NCI-H345 (cell line): ENCODE data around the gene NOTCH1.

ENCODE experiments used
- DNase-seq: peaks from one replicate; lab custom pipeline; 2025; lab: John Stamatoyannopoulos, UW

NOTCH1 gene

GRCh38 chr9:136517012-136517743, 28.7 kb downstream of the NOTCH1 start:
- no peak for DNase-seq

GRCh38 chr9:136516191-136516654, 29.6 kb downstream of the NOTCH1 start:
- DNase-seq: no peak

GRCh38 chr9:136515276-136515675, 30.6 kb downstream of the NOTCH1 start:
- no peak for DNase-seq

GRCh38 chr9:136514022-136514714, 31.7 kb downstream of the NOTCH1 start:
- DNase-seq: no peak

GRCh38 chr9:136513191-136513590, 32.7 kb downstream of the NOTCH1 start:
- no peak for DNase-seq

- DNase-seq: no peak
Measured at GRCh38 chr9:136512651-136513071, 33.2 kb downstream of the NOTCH1 start.

- no peak for DNase-seq
Measured at GRCh38 chr9:136511670-136512592, 33.9 kb downstream of the NOTCH1 start.

- DNase-seq: no peak
Measured at GRCh38 chr9:136511144-136511669, 34.6 kb downstream of the NOTCH1 start.

- no peak for DNase-seq
Measured at GRCh38 chr9:136510561-136510960, 35.3 kb downstream of the NOTCH1 start.

GRCh38 chr9:136509549-136509948, 36.3 kb downstream of the NOTCH1 start:
- DNase-seq: no peak

GRCh38 chr9:136508729-136509500, 36.9 kb downstream of the NOTCH1 start:
- DNase-seq: no peak

- DNase-seq: no peak
Measured at GRCh38 chr9:136507992-136508375, 37.9 kb downstream of the NOTCH1 start.

GRCh38 chr9:136507221-136507991, 38.4 kb downstream of the NOTCH1 start:
- no peak for DNase-seq

GRCh38 chr9:136506425-136506824, 39.4 kb downstream of the NOTCH1 start:
- DNase-seq: no peak

- no peak for DNase-seq
Measured at GRCh38 chr9:136505406-136506403, 40.1 kb downstream of the NOTCH1 start.

GRCh38 chr9:136504512-136505348, 41.1 kb downstream of the NOTCH1 start:
- DNase-seq: no peak

- DNase-seq: no peak
Measured at GRCh38 chr9:136502940-136503550, 42.8 kb downstream of the NOTCH1 start.

- no peak for DNase-seq
Measured at GRCh38 chr9:136502196-136502595, 43.7 kb downstream of the NOTCH1 start.
